ENCODE measurements around the gene PIK3CG.
"Not testable (repeated sequence)": the region's sequence is repeated elsewhere in the genome, so short reads cannot be mapped to it uniquely, and the experiment has no call there.

The PIK3CG gene

GRCh38 chr7:106938803-106939202 is 73.7 kb downstream of the PIK3CG start:
- Histone ChIP-seq H3K9me3 (ENCODE audit: control insufficient read depth, low read length) (no peaks in the 10 kb centered on the region), H3K4me1 (ENCODE audit: control insufficient read depth, insufficient read depth, low read length, poor library complexity, severe bottlenecking) (no peaks in the 10 kb centered on the region), H3K27ac (ENCODE audit: low read depth, low read length, severe bottlenecking) (no peak overlapping the region), H3K36me3 (ENCODE audit: control insufficient read depth, insufficient read depth, low read length) (no peaks in the 10 kb centered on the region), H3K4me3 (ENCODE audit: extremely low read depth, insufficient read depth, low read length, poor library complexity, severe bottlenecking) (no peak overlapping the region)
- WGBS, 2 experiments (ENCODE audit: insufficient coverage in 2 of 2): no CpG with 5 or more reads among the region's 5 CpGs

GRCh38 chr7:106944035-106944665 is 79.1 kb downstream of the PIK3CG start:
- Histone ChIP-seq H3K9me3 (ENCODE audit: control insufficient read depth, low read length) (no peaks in the 10 kb centered on the region), H3K36me3 (ENCODE audit: control insufficient read depth, insufficient read depth, low read length) (no peaks in the 10 kb centered on the region), H3K4me3 (ENCODE audit: extremely low read depth, insufficient read depth, low read length, poor library complexity, severe bottlenecking) (no peak overlapping the region), H3K4me1 (ENCODE audit: control insufficient read depth, insufficient read depth, low read length, poor library complexity, severe bottlenecking) (no peaks in the 10 kb centered on the region), H3K27ac (ENCODE audit: low read depth, low read length, severe bottlenecking) (no peak overlapping the region)
- WGBS, 2 experiments (ENCODE audit: insufficient coverage in 2 of 2): 86 to 90% methylated on average over 5 to 9 of the region's 9 CpGs

GRCh38 chr7:106947244-106947728 is 82.2 kb downstream of the PIK3CG start:
- no CpG with 5 or more reads among the region's 1 CpG for WGBS, 2 experiments (ENCODE audit: insufficient coverage in 2 of 2)
- H3K4me1 ChIP-seq (ENCODE audit: control insufficient read depth, insufficient read depth, low read length, poor library complexity, severe bottlenecking): no peaks in the 10 kb centered on the region
- no peaks in the 10 kb centered on the region for H3K36me3 ChIP-seq (ENCODE audit: control insufficient read depth, insufficient read depth, low read length)
- no peak overlapping the region for H3K4me3 ChIP-seq (ENCODE audit: extremely low read depth, insufficient read depth, low read length, poor library complexity, severe bottlenecking)
- H3K27ac ChIP-seq (ENCODE audit: low read depth, low read length, severe bottlenecking): no peak overlapping the region
- no peaks in the 10 kb centered on the region for H3K9me3 ChIP-seq (ENCODE audit: control insufficient read depth, low read length)

GRCh38 chr7:106952001-106952657 is 87.0 kb downstream of the PIK3CG start:
- Histone ChIP-seq H3K4me3 (ENCODE audit: extremely low read depth, insufficient read depth, low read length, poor library complexity, severe bottlenecking) (no peak overlapping the region), H3K4me1 (ENCODE audit: control insufficient read depth, insufficient read depth, low read length, poor library complexity, severe bottlenecking) (peaks cover 8% of the 10 kb centered on the region), H3K27ac (ENCODE audit: low read depth, low read length, severe bottlenecking) (no peak overlapping the region), H3K9me3 (ENCODE audit: control insufficient read depth, low read length) (no peaks in the 10 kb centered on the region), H3K36me3 (ENCODE audit: control insufficient read depth, insufficient read depth, low read length) (no peaks in the 10 kb centered on the region)
- 93 to 100% methylated on average over 1 to 5 of the region's 7 CpGs for WGBS, 2 experiments (ENCODE audit: insufficient coverage in 2 of 2)

GRCh38 chr7:106952658-106953231 is 87.7 kb downstream of the PIK3CG start:
- 57 to 75% methylated on average over 1 to 3 of the region's 5 CpGs for WGBS, 2 experiments (ENCODE audit: insufficient coverage in 2 of 2)
- Histone ChIP-seq H3K36me3 (ENCODE audit: control insufficient read depth, insufficient read depth, low read length) (no peaks in the 10 kb centered on the region), H3K27ac (ENCODE audit: low read depth, low read length, severe bottlenecking) (no peak overlapping the region), H3K4me1 (ENCODE audit: control insufficient read depth, insufficient read depth, low read length, poor library complexity, severe bottlenecking) (peaks cover 8% of the 10 kb centered on the region), H3K9me3 (ENCODE audit: control insufficient read depth, low read length) (no peaks in the 10 kb centered on the region), H3K4me3 (ENCODE audit: extremely low read depth, insufficient read depth, low read length, poor library complexity, severe bottlenecking) (no peak overlapping the region)

- WGBS, 2 experiments (ENCODE audit: insufficient coverage in 2 of 2): 86 to 96% methylated on average over 2 of the region's 2 CpGs
- H3K4me3 ChIP-seq (ENCODE audit: extremely low read depth, insufficient read depth, low read length, poor library complexity, severe bottlenecking): no peak overlapping the region
- no peak overlapping the region for H3K27ac ChIP-seq (ENCODE audit: low read depth, low read length, severe bottlenecking)
- H3K4me1 ChIP-seq (ENCODE audit: control insufficient read depth, insufficient read depth, low read length, poor library complexity, severe bottlenecking): peaks cover 8% of the 10 kb centered on the region
- no peaks in the 10 kb centered on the region for H3K9me3 ChIP-seq (ENCODE audit: control insufficient read depth, low read length)
- H3K36me3 ChIP-seq (ENCODE audit: control insufficient read depth, insufficient read depth, low read length): no peaks in the 10 kb centered on the region
These were observed 89.8 kb downstream of the PIK3CG start for GRCh38 chr7:106954840-106955239.

GRCh38 chr7:106955857-106956256 is 90.8 kb downstream of the PIK3CG start:
- not testable (repeated sequence) for H3K36me3 ChIP-seq (ENCODE audit: control insufficient read depth, insufficient read depth, low read length); H3K9me3 ChIP-seq (ENCODE audit: control insufficient read depth, low read length); H3K4me1 ChIP-seq (ENCODE audit: control insufficient read depth, insufficient read depth, low read length, poor library complexity, severe bottlenecking); H3K4me3 ChIP-seq (ENCODE audit: extremely low read depth, insufficient read depth, low read length, poor library complexity, severe bottlenecking); H3K27ac ChIP-seq (ENCODE audit: low read depth, low read length, severe bottlenecking)
- WGBS, 2 experiments (ENCODE audit: insufficient coverage in 2 of 2): no CpG with 5 or more reads among the region's 1 CpG
